HG03521 (cell line): ENCODE measurements around the gene ACLY.
"Not testable (repeated sequence)": the region's sequence is repeated elsewhere in the genome, so short reads cannot be mapped to it uniquely, and the experiment has no call there.

Experiments used
- ATAC-seq: cut with Tn5 transposase; IDR thresholded peaks from one replicate; pipeline ENCODE4 v1.9.1; 2021; ENCODE audit warnings: mild to moderate bottlenecking, moderate library complexity; ENCODE audit not compliant: unreplicated experiment

ACLY gene

DNA sequence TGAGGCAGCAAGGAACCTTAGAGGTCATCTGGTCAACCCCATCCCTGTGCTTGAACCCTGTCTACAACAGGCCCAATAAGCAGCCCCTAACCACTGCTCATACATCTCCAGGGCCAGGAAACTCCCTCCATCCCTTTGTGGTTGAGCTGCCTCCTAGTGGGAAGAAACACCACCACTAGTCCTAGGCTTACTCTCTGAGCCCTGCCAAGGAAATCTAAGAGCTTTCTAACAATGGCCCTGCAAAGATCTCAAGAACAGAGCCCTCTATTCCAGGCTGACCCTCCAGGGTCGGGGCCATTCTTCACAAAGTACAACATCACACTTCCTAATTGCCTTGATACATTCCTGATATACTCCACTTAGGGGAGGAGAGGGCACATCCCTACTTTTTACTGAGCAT lies 5.8 kb downstream of the ACLY start:
- ATAC-seq: no peak

DNA sequence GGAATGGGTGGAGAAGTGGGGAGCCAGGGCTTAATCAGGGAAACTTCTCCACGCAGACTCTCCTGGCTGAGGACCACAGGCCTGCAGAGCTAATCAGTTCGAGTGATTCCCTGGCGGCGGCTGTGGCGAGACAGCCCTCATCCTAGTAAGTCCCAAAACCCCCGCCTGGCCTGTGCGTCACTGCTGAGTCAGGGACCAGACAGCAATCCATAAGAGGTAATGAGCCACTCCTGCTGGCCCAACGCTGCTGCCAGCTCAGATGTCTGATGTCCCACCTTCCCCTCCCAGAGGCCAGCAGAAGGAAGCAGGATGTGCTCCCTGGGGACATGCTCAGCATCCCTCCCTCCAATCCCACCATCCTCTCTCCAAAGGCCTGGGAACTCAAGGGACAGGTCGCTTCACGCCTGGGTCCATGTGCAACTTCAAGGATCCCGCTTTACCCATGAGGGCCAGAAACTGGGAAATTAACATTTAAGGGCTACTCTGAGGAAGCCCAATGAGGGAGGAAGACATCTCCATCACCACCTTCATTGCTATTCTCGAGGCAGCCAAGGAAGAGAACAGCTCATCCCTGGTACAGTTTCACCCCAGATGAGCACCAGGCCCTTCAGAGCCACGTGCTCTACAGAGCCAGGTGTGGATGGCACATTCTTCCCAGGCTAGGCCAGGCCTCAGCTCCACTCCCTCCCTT lies 7.9 kb downstream of the ACLY start:
- ATAC-seq: no peak

- ATAC-seq: no peak
Measured at GRCh38 chr17:41909088-41909487, 9.7 kb downstream of the ACLY start.

- no peak for ATAC-seq
Measured at GRCh38 chr17:41907633-41908539, 10.9 kb downstream of the ACLY start.

DNA sequence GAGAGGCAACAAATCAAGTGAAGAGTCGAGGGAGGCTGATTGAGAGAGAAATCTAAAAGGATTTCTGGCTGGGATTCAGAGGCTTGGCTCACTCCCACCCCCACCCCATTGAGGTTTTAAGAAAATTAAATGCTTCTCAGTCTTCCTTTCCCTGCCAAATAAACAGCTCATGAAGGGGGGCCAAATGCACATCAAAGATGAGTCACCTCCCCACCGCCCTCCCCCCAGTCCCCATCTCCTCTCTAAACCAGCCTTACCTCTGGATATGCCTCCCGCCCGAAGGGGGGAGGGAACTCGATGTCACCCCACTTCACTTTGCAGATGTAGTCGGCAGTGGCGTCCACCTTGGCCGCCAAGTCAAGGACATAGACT lies 11.6 kb downstream of the ACLY start:
- ATAC-seq: no peak

GRCh38 chr17:41906465-41907184 lies 12.1 kb downstream of the ACLY start:
- ATAC-seq: no peak

- no peak for ATAC-seq
Measured at GRCh38 chr17:41905172-41905571, 13.6 kb downstream of the ACLY start.

DNA sequence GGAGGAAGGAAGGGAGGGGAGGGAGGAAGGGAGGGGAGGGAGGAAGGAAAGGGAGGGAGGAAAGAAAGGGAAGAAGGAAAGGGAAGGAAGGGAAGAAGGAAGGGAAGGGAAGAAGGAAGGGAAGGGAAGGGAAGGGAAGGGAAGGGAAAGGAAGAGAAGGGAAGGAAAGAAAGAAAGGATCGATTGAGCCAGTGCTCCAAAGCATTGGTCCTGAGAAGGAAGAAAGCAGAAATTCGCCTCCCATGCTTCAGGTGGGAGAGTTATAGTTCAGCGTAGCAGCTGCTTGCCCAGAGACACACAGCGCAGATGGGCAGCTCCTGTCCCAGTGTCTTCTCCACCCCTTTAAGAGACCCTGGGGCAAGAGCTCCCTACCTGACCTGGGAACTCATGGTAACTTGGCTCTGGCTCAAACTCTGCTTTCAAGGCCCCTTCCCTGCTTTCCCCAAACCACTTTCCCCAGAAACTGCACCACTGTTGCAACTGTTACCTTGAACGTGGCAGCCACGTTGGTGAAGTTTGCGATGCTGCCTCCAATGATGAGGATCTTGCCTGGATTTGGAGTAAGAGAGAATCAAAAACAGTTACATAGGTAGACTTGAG lies 14.4 kb downstream of the ACLY start:
- ATAC-seq: no peak

GRCh38 chr17:41901646-41902045 lies 17.1 kb downstream of the ACLY start:
- no peak for ATAC-seq

- no peak for ATAC-seq
Measured at GRCh38 chr17:41896726-41897125, 22.0 kb downstream of the ACLY start.

DNA sequence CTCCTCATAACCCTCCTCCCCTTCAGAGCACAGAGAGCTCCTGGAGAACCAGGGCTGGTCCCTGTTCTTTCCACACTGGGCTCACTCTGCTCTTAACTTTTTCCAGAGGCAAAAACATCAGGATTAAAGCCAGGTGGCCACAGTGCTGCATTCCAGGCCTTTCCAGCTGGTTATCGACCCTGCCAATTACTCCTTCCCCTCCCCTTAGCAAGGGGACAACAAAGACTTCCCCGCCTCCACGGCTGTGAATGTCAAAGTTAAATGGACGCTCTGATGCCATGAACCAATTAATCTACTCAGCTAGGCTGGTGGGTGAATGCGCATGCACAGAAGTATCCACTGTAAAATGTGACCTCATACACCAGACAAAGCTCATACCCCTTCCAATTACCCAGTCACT lies 23.1 kb downstream of the ACLY start:
- no peak for ATAC-seq

- ATAC-seq: no peak
Measured at GRCh38 chr17:41894791-41895331, 23.9 kb downstream of the ACLY start.

GRCh38 chr17:41893384-41893783 lies 25.4 kb downstream of the ACLY start:
- no peak for ATAC-seq

- ATAC-seq: no peak
Measured at GRCh38 chr17:41892021-41892376, 26.8 kb downstream of the ACLY start.

DNA sequence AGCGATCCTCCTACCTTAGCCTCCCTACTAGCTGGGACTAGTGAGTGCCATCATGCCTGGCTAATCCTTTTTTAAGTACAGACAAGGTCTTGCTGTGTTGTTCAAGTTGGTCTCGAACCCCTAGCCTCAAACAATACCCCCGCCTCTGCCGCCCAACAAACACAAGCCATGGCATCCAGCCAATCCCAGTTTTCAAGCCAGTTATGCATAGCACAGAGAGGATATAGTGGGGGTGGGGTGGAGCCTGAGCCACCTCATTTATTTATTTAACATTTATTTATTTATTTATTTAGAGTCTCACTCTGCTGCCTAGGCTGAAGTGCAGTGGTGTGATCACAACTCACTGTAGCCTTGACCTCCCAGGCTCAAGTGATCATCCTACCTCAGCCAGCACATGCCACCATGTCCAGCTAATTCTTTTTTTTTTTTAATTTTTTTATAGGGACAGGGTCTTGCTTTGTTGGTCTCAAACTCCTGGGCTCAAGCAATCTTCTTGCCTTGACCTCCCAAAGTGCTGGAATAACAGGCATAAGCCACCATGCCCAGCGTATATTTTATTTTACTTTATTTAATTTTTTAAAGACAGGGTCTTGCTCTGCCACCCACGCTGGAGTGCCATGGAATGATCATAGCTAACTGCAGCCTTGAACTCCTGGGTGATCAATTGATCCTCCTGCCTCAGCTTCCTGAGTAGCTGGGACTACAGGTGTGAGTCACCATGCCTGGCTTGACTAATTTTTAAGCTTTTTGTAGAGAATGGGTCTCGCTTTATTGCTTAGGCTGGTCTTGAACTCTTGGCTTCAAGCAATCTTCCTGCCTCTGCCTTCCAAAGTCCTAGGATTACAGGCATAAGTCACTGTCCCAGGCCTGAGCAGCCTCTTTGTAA lies 27.4 kb downstream of the ACLY start:
- ATAC-seq: no peak

DNA sequence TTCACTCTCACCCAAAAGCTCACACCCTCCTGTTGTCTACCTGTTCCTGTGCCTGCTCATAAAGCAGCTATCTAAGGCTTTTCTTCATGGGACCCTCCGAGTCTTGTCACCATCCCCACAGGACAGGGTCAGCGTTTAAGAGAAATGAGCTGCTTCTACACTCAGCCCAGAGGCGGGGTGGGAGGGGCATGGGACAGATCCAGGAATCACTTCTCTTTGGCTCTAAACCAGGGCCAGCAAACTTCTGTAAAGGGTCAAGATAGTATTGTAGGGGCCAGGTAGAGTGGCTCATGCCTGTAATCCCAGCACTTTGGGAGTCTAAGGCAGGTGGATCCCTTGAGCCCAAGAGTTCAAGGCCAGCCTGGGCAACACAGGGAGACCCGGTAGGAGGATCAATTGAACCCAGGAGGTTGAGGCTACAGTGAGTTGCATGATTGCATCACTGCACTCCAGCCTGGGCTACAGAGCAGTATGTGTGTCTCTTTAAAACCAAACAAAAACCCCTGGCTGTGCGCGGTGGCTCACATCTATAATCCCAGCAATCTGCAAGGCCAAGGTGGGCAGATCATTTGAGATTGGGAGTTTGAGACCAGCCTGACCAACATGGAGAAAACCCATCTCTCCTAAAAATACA lies 30.3 kb downstream of the ACLY start:
- no peak for ATAC-seq

DNA sequence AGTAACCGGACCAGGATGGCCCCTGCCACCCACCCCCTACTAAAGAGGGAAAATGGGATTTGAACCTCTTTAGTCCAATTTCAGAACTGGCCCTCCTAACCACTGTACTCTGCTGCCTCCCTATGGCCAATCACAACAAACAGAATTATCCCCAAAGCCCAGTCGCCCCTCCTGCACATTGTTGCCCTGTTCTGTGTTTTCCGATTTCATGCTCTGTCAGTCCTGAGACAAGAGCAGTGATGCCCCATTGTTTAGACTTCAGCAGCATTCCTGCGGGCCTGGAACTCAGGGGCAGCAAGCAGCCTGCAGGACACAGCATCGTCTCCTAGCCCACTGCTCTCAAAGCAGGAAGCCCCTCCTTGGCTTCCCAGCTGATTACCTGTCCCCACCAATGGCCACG lies 33.0 kb downstream of the ACLY start:
- ATAC-seq: no peak

- no peak for ATAC-seq
Measured at GRCh38 chr17:41882756-41883155, 36.0 kb downstream of the ACLY start.

GRCh38 chr17:41880130-41880529 lies 38.6 kb downstream of the ACLY start:
- no peak for ATAC-seq

GRCh38 chr17:41874293-41874670 lies 44.5 kb downstream of the ACLY start:
- ATAC-seq: not testable (repeated sequence)
